GM12875 (cell line): ENCODE data around the gene DERA.

Experiments
- H3K4me3 ChIP-seq: one replicate; pipeline ENCODE4 v1.5.1; 2011; ENCODE audit warnings: low read depth, low read length, control low read depth
- CTCF ChIP-seq: IDR thresholded peaks from 2 replicates; pipeline ENCODE4 v1.5.1; 2011; ENCODE audit warnings: low read depth, mild to moderate bottlenecking, control low read depth, inconsistent platforms, low read length, moderate library complexity, borderline replicate concordance; ENCODE audit not compliant: insufficient read depth

The DERA gene

GRCh38 chr12:15887043-15887817 lies 23.9 kb upstream of the DERA start:
- H3K4me3 ChIP-seq: no peak overlapping the region
- no peak for TF ChIP-seq CTCF

GRCh38 chr12:15892645-15893259 lies 18.4 kb upstream of the DERA start:
- TF ChIP-seq CTCF: no peak
- H3K4me3 ChIP-seq: no peak overlapping the region

- no peak overlapping the region for H3K4me3 ChIP-seq
- no peak for TF ChIP-seq CTCF
Measured at GRCh38 chr12:15893260-15893659, 17.9 kb upstream of the DERA start.

GRCh38 chr12:15896867-15897266 lies 14.3 kb upstream of the DERA start:
- no peak overlapping the region for H3K4me3 ChIP-seq
- no peak for TF ChIP-seq CTCF

- no peak overlapping the region for H3K4me3 ChIP-seq
- TF ChIP-seq CTCF: no peak
Measured at GRCh38 chr12:15897433-15897832, 13.7 kb upstream of the DERA start.

- TF ChIP-seq CTCF: no peak
- no peak overlapping the region for H3K4me3 ChIP-seq
Measured at GRCh38 chr12:15899282-15899870, 11.8 kb upstream of the DERA start.

- H3K4me3 ChIP-seq: no peak overlapping the region
- TF ChIP-seq CTCF: no peak
Measured at GRCh38 chr12:15904378-15904920, 6.7 kb upstream of the DERA start.
